SK-N-SH treated with all-trans-retinoic acid at 6 μM for 48 hours (cell line): Measurements from ENCODE around the gene ACSL5.

Source experiments
- TCF4 ChIP-seq: fragments of 250-450 bp; sonication (Bioruptor Pico); IDR thresholded peaks from 2 replicates; pipeline ENCODE4 v1.8.0; 2021; ENCODE audit warnings: mild to moderate bottlenecking, moderate library complexity, borderline replicate concordance
- TF ChIP-seq, protein P1 (sequence below): fragments of 250-450 bp; sonication (Bioruptor Pico); IDR thresholded peaks from 2 replicates; pipeline ENCODE4 v1.8.0; 2020; ENCODE audit warnings: mild to moderate bottlenecking, moderate library complexity, borderline replicate concordance

DNA sequence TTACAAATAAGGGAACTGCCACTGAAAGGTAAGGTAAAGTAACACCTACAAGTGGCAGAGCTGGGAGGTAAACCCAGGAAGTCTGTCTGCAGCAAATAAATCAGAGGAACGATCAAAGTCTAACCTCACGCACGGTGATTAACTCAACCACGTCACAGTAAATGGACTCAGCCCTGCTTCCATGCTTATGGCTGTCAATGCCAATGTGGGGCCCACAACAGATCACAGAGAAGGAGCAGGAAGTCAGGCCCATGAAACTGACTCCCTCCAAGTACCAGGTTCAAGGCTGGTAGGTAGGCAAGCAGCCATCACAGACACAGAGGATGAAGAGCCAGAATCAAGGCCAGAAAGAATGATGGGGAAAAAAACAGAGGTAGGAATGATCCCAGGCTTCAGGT lies 38.0 kb upstream of the ACSL5 start:
- TF ChIP-seq TCF4 (CRISPR knock-in tag): no peak
- TF ChIP-seq, protein P1, sequence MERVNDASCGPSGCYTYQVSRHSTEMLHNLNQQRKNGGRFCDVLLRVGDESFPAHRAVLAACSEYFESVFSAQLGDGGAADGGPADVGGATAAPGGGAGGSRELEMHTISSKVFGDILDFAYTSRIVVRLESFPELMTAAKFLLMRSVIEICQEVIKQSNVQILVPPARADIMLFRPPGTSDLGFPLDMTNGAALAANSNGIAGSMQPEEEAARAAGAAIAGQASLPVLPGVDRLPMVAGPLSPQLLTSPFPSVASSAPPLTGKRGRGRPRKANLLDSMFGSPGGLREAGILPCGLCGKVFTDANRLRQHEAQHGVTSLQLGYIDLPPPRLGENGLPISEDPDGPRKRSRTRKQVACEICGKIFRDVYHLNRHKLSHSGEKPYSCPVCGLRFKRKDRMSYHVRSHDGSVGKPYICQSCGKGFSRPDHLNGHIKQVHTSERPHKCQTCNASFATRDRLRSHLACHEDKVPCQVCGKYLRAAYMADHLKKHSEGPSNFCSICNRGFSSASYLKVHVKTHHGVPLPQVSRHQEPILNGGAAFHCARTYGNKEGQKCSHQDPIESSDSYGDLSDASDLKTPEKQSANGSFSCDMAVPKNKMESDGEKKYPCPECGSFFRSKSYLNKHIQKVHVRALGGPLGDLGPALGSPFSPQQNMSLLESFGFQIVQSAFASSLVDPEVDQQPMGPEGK (CRISPR knock-in tag): no peak
